Activated CD8-positive, alpha-beta memory T cell treated with anti-CD3 and anti-CD28 coated beads, Interleukin-2, amount 50 U/mL, for 48 hours (primary cell): ENCODE measurements around the gene SYS1.

ENCODE experiments used
- DNase-seq: peaks from one replicate; pipeline ENCODE4 v3.0.0-alpha.2; 2020

Gene SYS1

GRCh38 chr20:45358282-45359068 lies 4.5 kb upstream of the SYS1 start:
- no peak for DNase-seq

- DNase-seq, result no peak
These were observed 3.9 kb upstream of the SYS1 start for GRCh38 chr20:45359069-45359405.

- DNase-seq, result no peak
These were observed 3.4 kb upstream of the SYS1 start for GRCh38 chr20:45359406-45360148.

- DNase-seq, result no peak
These were observed 1.2 kb upstream of the SYS1 start for GRCh38 chr20:45361793-45362192.

GRCh38 chr20:45363611-45364492 lies 896 bp downstream of the SYS1 start:
- no peak for DNase-seq

- DNase-seq, result no peak
These were observed 2.6 kb downstream of the SYS1 start for GRCh38 chr20:45365444-45365970.

- no peak for DNase-seq
These were observed 3.2 kb downstream of the SYS1 start for GRCh38 chr20:45366192-45366591.

GRCh38 chr20:45366631-45367030 lies 3.7 kb downstream of the SYS1 start:
- DNase-seq, result no peak

- DNase-seq, result no peak
These were observed 4.2 kb downstream of the SYS1 start for GRCh38 chr20:45367126-45367525.

GRCh38 chr20:45368221-45368980 lies 5.4 kb downstream of the SYS1 start:
- DNase-seq, result peak; percentile 47

GRCh38 chr20:45370571-45371160 lies 7.7 kb downstream of the SYS1 start:
- DNase-seq, result no peak

- no peak for DNase-seq
These were observed 9.3 kb downstream of the SYS1 start for GRCh38 chr20:45372241-45372640.

- DNase-seq, result peak; percentile 58
These were observed 9.8 kb downstream of the SYS1 start for GRCh38 chr20:45372646-45373352.

- peak; percentile 96 for DNase-seq
These were observed 10.6 kb downstream of the SYS1 start for GRCh38 chr20:45373353-45374100.

- no peak for DNase-seq
These were observed 11.1 kb downstream of the SYS1 start for GRCh38 chr20:45374101-45374467.

GRCh38 chr20:45374966-45375365 lies 12.0 kb downstream of the SYS1 start:
- no peak for DNase-seq

GRCh38 chr20:45377269-45377668 lies 14.3 kb downstream of the SYS1 start:
- DNase-seq, result no peak

- DNase-seq, result no peak
These were observed 15.2 kb downstream of the SYS1 start, which contains the start of gene TP53TG5 for GRCh38 chr20:45378191-45378590. Gene TP53TG5, minus strand, starts transcription at chr20:45378325. Its CDS starts 89 bp downstream, at chr20:45378236.

GRCh38 chr20:45387274-45387673 lies 24.3 kb downstream of the SYS1 start:
- DNase-seq, result no peak

- no peak for DNase-seq
These were observed 28.0 kb downstream of the SYS1 start for GRCh38 chr20:45390931-45391330.

GRCh38 chr20:45391559-45391958 lies 28.6 kb downstream of the SYS1 start:
- DNase-seq, result no peak
